HG02798 (cell line): ENCODE data around the gene TRPM2.

ENCODE experiments used
- ATAC-seq: cut with Tn5 transposase; IDR thresholded peaks from one replicate; pipeline ENCODE4 v1.9.1; 2021; ENCODE audit warnings: mild to moderate bottlenecking; ENCODE audit not compliant: unreplicated experiment, poor library complexity

TRPM2 gene

GRCh38 chr21:44424608-44425306 lies 71.3 kb downstream of the TRPM2 start:
- ATAC-seq: no peak

GRCh38 chr21:44425307-44425894 lies 72.0 kb downstream of the TRPM2 start:
- ATAC-seq: no peak

GRCh38 chr21:44425895-44426662 lies 72.7 kb downstream of the TRPM2 start:
- no peak for ATAC-seq

GRCh38 chr21:44426663-44427191 lies 73.3 kb downstream of the TRPM2 start:
- no peak for ATAC-seq

- ATAC-seq: no peak
Measured at GRCh38 chr21:44427241-44428120, 74.1 kb downstream of the TRPM2 start.

GRCh38 chr21:44428281-44428960 lies 75.0 kb downstream of the TRPM2 start:
- ATAC-seq: no peak

- no peak for ATAC-seq
Measured at GRCh38 chr21:44429894-44430293, 76.5 kb downstream of the TRPM2 start.

GRCh38 chr21:44431300-44431699 lies 77.9 kb downstream of the TRPM2 start:
- no peak for ATAC-seq

- no peak for ATAC-seq
Measured at GRCh38 chr21:44432841-44433790, 79.7 kb downstream of the TRPM2 start.

GRCh38 chr21:44433791-44434567 lies 80.6 kb downstream of the TRPM2 start:
- ATAC-seq: no peak

- no peak for ATAC-seq
Measured at GRCh38 chr21:44434568-44434925, 81.1 kb downstream of the TRPM2 start.

GRCh38 chr21:44434936-44435635 lies 81.7 kb downstream of the TRPM2 start:
- no peak for ATAC-seq

- no peak for ATAC-seq
Measured at GRCh38 chr21:44436111-44436611, 82.7 kb downstream of the TRPM2 start.

- ATAC-seq: no peak
Measured at GRCh38 chr21:44436958-44437357, 83.5 kb downstream of the TRPM2 start.

- no peak for ATAC-seq
Measured at GRCh38 chr21:44437371-44437695, 83.9 kb downstream of the TRPM2 start.

- ATAC-seq: no peak
Measured at GRCh38 chr21:44437696-44438431, 84.4 kb downstream of the TRPM2 start.
